ENCODE measurements around the gene TMCC2. TPM values are rescaled to one million over a fixed set of nuclear protein-coding genes. Genes with fewer than 3 reads are reported as not detected.

Gene TMCC2
- total RNA-seq, 4 donors from 2014 or later, result 0.96 to 4.9 (median 2.2) TPM

GRCh38 chr1:205224736-205225135, 3.0 kb upstream of the TMCC2 start:
- DNase-seq (ENCODE audit: low spot score) (no peak), ATAC-seq (ENCODE audit: low FRiP score) (no peak)
- TF ChIP-seq CTCF (IDR thresholded peaks at IDR 0.05), result no peak

- ATAC-seq (ENCODE audit: low FRiP score) (no peak), DNase-seq (ENCODE audit: low spot score) (no peak)
Observed at GRCh38 chr1:205225901-205226765, 1.6 kb upstream of the TMCC2 start.

GRCh38 chr1:205226868-205227583, 720 bp upstream of the TMCC2 start:
- TF ChIP-seq CTCF (IDR thresholded peaks at IDR 0.05), result no peak
- ATAC-seq (ENCODE audit: low FRiP score) (peak; percentile 47), DNase-seq (ENCODE audit: low spot score) (no peak)

More at GRCh38 chr1:205225901-205226765, 1.6 kb upstream of the TMCC2 start:
- no peak for TF ChIP-seq CTCF (IDR thresholded peaks at IDR 0.05)

GRCh38 chr1:205228093-205228521, 361 bp downstream of the TMCC2 start:
- no peak for TF ChIP-seq CTCF (IDR thresholded peaks at IDR 0.05)
- ATAC-seq (ENCODE audit: low FRiP score) (peak; percentile 50), DNase-seq (ENCODE audit: low spot score) (no peak)

GRCh38 chr1:205229399-205229871, 1.7 kb downstream of the TMCC2 start:
- DNase-seq (ENCODE audit: low spot score) (no peak), ATAC-seq (ENCODE audit: low FRiP score) (peak; percentile 64)
- TF ChIP-seq CTCF (IDR thresholded peaks at IDR 0.05), result no peak

GRCh38 chr1:205229916-205230700, 2.4 kb downstream of the TMCC2 start:
- no peak for TF ChIP-seq CTCF (IDR thresholded peaks at IDR 0.05)
- no peak for DNase-seq (ENCODE audit: low spot score)
- no peak for ATAC-seq (ENCODE audit: low FRiP score)

Data from omental fat pad (tissue), 4 donors.